Measurements from ENCODE around the gene LY6G6D.

The LY6G6D gene

GRCh38 chr6:31742894-31743293 lies 27.7 kb downstream of the LY6G6D start:
- Histone ChIP-seq H3K36me3 (ENCODE audit: control insufficient read depth in 4 of 4, insufficient read depth in 4 of 4, low read length in 3 of 4) (peaks cover 6 to 44% (median 23%) of the 10 kb centered on the region in 4 experiments), H3K27me3 (replicated peaks in 2 of 5; ENCODE audit: control insufficient read depth in 4 of 5, insufficient read depth in 5 of 5, low read length in 4 of 5) (no peaks in the 10 kb centered on the region), H3K4me1 (ENCODE audit: control extremely low read depth in 1 of 4, control insufficient read depth in 4 of 4, insufficient read depth in 4 of 4, low read length in 3 of 4) (peaks cover 15 to 33% (median 24%) of the 10 kb centered on the region in 4 experiments), H3K9me3 (ENCODE audit: control extremely low read depth in 1 of 5, control insufficient read depth in 4 of 5, insufficient read depth in 2 of 5, low read depth in 1 of 5, low read length in 4 of 5) (no peaks in the 10 kb centered on the region), H3K27ac (ENCODE audit: insufficient read depth in 1 of 2, low read depth in 1 of 2, low read length in 2 of 2, poor library complexity in 1 of 2, severe bottlenecking in 2 of 2) (peak overlapping the region in 1 of 2 experiments; percentile 52), H3K4me3 (ENCODE audit: control insufficient read depth in 1 of 7, extremely low read depth in 1 of 7, insufficient read depth in 4 of 7, low read depth in 2 of 7, low read length in 6 of 7) (no peak overlapping the region)
- WGBS (ENCODE audit: insufficient coverage): 100% methylated on average over 3 of the region's 3 CpGs
- no peak for DNase-seq
- ChIA-PET POLR2A (interaction anchor here (0.6 kb wide), 1 partner anchor 84 kb away, joined by 3 read pairs; no protein-coding TSS in a partner anchor), CTCF (interaction anchor here (1.1 kb wide), 1 partner anchor 26 kb away, joined by 3 read pairs; no protein-coding TSS in a partner anchor)

GRCh38 chr6:31744422-31744821 lies 29.3 kb downstream of the LY6G6D start:
- Histone ChIP-seq H3K4me1 (ENCODE audit: control extremely low read depth in 1 of 4, control insufficient read depth in 4 of 4, insufficient read depth in 4 of 4, low read length in 3 of 4) (peaks cover 4 to 19% (median 9%) of the 10 kb centered on the region in 4 experiments), H3K9me3 (ENCODE audit: control extremely low read depth in 1 of 5, control insufficient read depth in 4 of 5, insufficient read depth in 2 of 5, low read depth in 1 of 5, low read length in 4 of 5) (no peaks in the 10 kb centered on the region), H3K27ac (ENCODE audit: insufficient read depth in 1 of 2, low read depth in 1 of 2, low read length in 2 of 2, poor library complexity in 1 of 2, severe bottlenecking in 2 of 2) (peak overlapping the region in 1 of 2 experiments; percentile 52), H3K36me3 (ENCODE audit: control insufficient read depth in 4 of 4, insufficient read depth in 4 of 4, low read length in 3 of 4) (peaks cover 8 to 52% (median 27%) of the 10 kb centered on the region in 4 experiments), H3K27me3 (replicated peaks in 2 of 5; ENCODE audit: control insufficient read depth in 4 of 5, insufficient read depth in 5 of 5, low read length in 4 of 5) (no peaks in the 10 kb centered on the region), H3K4me3 (ENCODE audit: control insufficient read depth in 1 of 7, extremely low read depth in 1 of 7, insufficient read depth in 4 of 7, low read depth in 2 of 7, low read length in 6 of 7) (no peak overlapping the region)
- DNase-seq: no peak
- POLR2A ChIA-PET: no interaction called here
- 80% methylated on average over 1 of the region's 1 CpG for WGBS (ENCODE audit: insufficient coverage)
- CTCF ChIA-PET: interaction anchor here (0.8 to 1.8 kb wide), 2 partner anchors 25 to 33 kb away, joined by 3 to 8 read pairs; no protein-coding TSS in a partner anchor

- H3K9me3 ChIP-seq (ENCODE audit: control extremely low read depth in 1 of 5, control insufficient read depth in 4 of 5, insufficient read depth in 2 of 5, low read depth in 1 of 5, low read length in 4 of 5): no peaks in the 10 kb centered on the region
- no peak overlapping the region for H3K4me3 ChIP-seq (ENCODE audit: control insufficient read depth in 1 of 7, extremely low read depth in 1 of 7, insufficient read depth in 4 of 7, low read depth in 2 of 7, low read length in 6 of 7)
- POLR2A ChIA-PET: interaction anchor here (0.7 kb wide), 1 partner anchor 78 kb away, joined by 5 read pairs; no protein-coding TSS in a partner anchor
- peak overlapping the region in 1 of 2 experiments; percentile 6 for H3K27ac ChIP-seq (ENCODE audit: insufficient read depth in 1 of 2, low read depth in 1 of 2, low read length in 2 of 2, poor library complexity in 1 of 2, severe bottlenecking in 2 of 2)
- DNase-seq: no peak
- peaks cover 0 to 40% (median 18%) of the 10 kb centered on the region in 4 experiments for H3K36me3 ChIP-seq (ENCODE audit: control insufficient read depth in 4 of 4, insufficient read depth in 4 of 4, low read length in 3 of 4)
- WGBS (ENCODE audit: insufficient coverage): 100% methylated on average over 5 of the region's 8 CpGs
- no peaks in the 10 kb centered on the region for H3K27me3 ChIP-seq (replicated peaks in 2 of 5; ENCODE audit: control insufficient read depth in 4 of 5, insufficient read depth in 5 of 5, low read length in 4 of 5)
- no peaks in the 10 kb centered on the region for H3K4me1 ChIP-seq (ENCODE audit: control extremely low read depth in 1 of 4, control insufficient read depth in 4 of 4, insufficient read depth in 4 of 4, low read length in 3 of 4)
- CTCF ChIA-PET: interaction anchor here (0.7 to 1.1 kb wide), 5 partner anchors 11 to 1578 kb away, joined by 3 to 4 read pairs (median 3); no protein-coding TSS in a partner anchor
Measured at GRCh38 chr6:31749301-31750036, 34.3 kb downstream of the LY6G6D start.

- Histone ChIP-seq H3K36me3 (ENCODE audit: control insufficient read depth in 4 of 4, insufficient read depth in 4 of 4, low read length in 3 of 4) (peaks cover 0 to 33% (median 14%) of the 10 kb centered on the region in 4 experiments), H3K27me3 (replicated peaks in 2 of 5; ENCODE audit: control insufficient read depth in 4 of 5, insufficient read depth in 5 of 5, low read length in 4 of 5) (no peaks in the 10 kb centered on the region), H3K9me3 (ENCODE audit: control extremely low read depth in 1 of 5, control insufficient read depth in 4 of 5, insufficient read depth in 2 of 5, low read depth in 1 of 5, low read length in 4 of 5) (no peaks in the 10 kb centered on the region), H3K4me3 (ENCODE audit: control insufficient read depth in 1 of 7, extremely low read depth in 1 of 7, insufficient read depth in 4 of 7, low read depth in 2 of 7, low read length in 6 of 7) (no peak overlapping the region), H3K4me1 (ENCODE audit: control extremely low read depth in 1 of 4, control insufficient read depth in 4 of 4, insufficient read depth in 4 of 4, low read length in 3 of 4) (no peaks in the 10 kb centered on the region), H3K27ac (ENCODE audit: insufficient read depth in 1 of 2, low read depth in 1 of 2, low read length in 2 of 2, poor library complexity in 1 of 2, severe bottlenecking in 2 of 2) (peak overlapping the region in 1 of 2 experiments; percentile 40)
- DNase-seq: no peak
- ChIA-PET CTCF (interaction anchor here (1.0 to 1.4 kb wide), 4 partner anchors 10 to 41 kb away, joined by 3 to 7 read pairs (median 3); partner anchors contain the start of gene MSH5), POLR2A (no interaction called here)
- WGBS (ENCODE audit: insufficient coverage): 97% methylated on average over 5 of the region's 7 CpGs
Measured at GRCh38 chr6:31750411-31751022, 35.4 kb downstream of the LY6G6D start.

GRCh38 chr6:31752739-31753319 lies 37.7 kb downstream of the LY6G6D start:
- Histone ChIP-seq H3K4me1 (ENCODE audit: control extremely low read depth in 1 of 4, control insufficient read depth in 4 of 4, insufficient read depth in 4 of 4, low read length in 3 of 4) (no peaks in the 10 kb centered on the region), H3K36me3 (ENCODE audit: control insufficient read depth in 4 of 4, insufficient read depth in 4 of 4, low read length in 3 of 4) (peaks cover 0 to 24% (median 10%) of the 10 kb centered on the region in 4 experiments), H3K27me3 (replicated peaks in 2 of 5; ENCODE audit: control insufficient read depth in 4 of 5, insufficient read depth in 5 of 5, low read length in 4 of 5) (no peaks in the 10 kb centered on the region), H3K9me3 (ENCODE audit: control extremely low read depth in 1 of 5, control insufficient read depth in 4 of 5, insufficient read depth in 2 of 5, low read depth in 1 of 5, low read length in 4 of 5) (no peaks in the 10 kb centered on the region), H3K27ac (ENCODE audit: insufficient read depth in 1 of 2, low read depth in 1 of 2, low read length in 2 of 2, poor library complexity in 1 of 2, severe bottlenecking in 2 of 2) (no peak overlapping the region), H3K4me3 (ENCODE audit: control insufficient read depth in 1 of 7, extremely low read depth in 1 of 7, insufficient read depth in 4 of 7, low read depth in 2 of 7, low read length in 6 of 7) (no peak overlapping the region)
- ChIA-PET POLR2A (no interaction called here), CTCF (interaction anchor here (0.5 to 1.5 kb wide), 6 partner anchors 11 to 77 kb away, joined by 3 to 5 read pairs (median 4); no protein-coding TSS in a partner anchor)
- no peak for DNase-seq
- WGBS (ENCODE audit: insufficient coverage): 100% methylated on average over 5 of the region's 8 CpGs

GRCh38 chr6:31758281-31758680 lies 43.1 kb downstream of the LY6G6D start:
- Histone ChIP-seq H3K36me3 (ENCODE audit: control insufficient read depth in 4 of 4, insufficient read depth in 4 of 4, low read length in 3 of 4) (peaks cover 9 to 56% (median 45%) of the 10 kb centered on the region in 4 experiments), H3K4me3 (ENCODE audit: control insufficient read depth in 1 of 7, extremely low read depth in 1 of 7, insufficient read depth in 4 of 7, low read depth in 2 of 7, low read length in 6 of 7) (no peak overlapping the region), H3K4me1 (ENCODE audit: control extremely low read depth in 1 of 4, control insufficient read depth in 4 of 4, insufficient read depth in 4 of 4, low read length in 3 of 4) (no peaks in the 10 kb centered on the region), H3K27ac (ENCODE audit: insufficient read depth in 1 of 2, low read depth in 1 of 2, low read length in 2 of 2, poor library complexity in 1 of 2, severe bottlenecking in 2 of 2) (no peak overlapping the region), H3K9me3 (ENCODE audit: control extremely low read depth in 1 of 5, control insufficient read depth in 4 of 5, insufficient read depth in 2 of 5, low read depth in 1 of 5, low read length in 4 of 5) (no peaks in the 10 kb centered on the region), H3K27me3 (replicated peaks in 2 of 5; ENCODE audit: control insufficient read depth in 4 of 5, insufficient read depth in 5 of 5, low read length in 4 of 5) (no peaks in the 10 kb centered on the region)
- DNase-seq: no peak
- ChIA-PET POLR2A (no interaction called here), CTCF (interaction anchor here (0.6 to 2.4 kb wide), 5 partner anchors 11 to 29 kb away, joined by 3 to 16 read pairs (median 3); partner anchors contain the start of genes DDAH2 and MSH5)
- 100% methylated on average over 1 of the region's 2 CpGs for WGBS (ENCODE audit: insufficient coverage)

All from common myeloid progenitor, CD34-positive (primary cell).